Measurements from ENCODE around the gene PSD2. TPM values are rescaled to one million over a fixed set of nuclear protein-coding genes. Genes with fewer than 3 reads are reported as not detected.

Gene PSD2
- total RNA-seq, 4 donors from 2014 or later: under 0.01 to 0.17 (median 0.13) TPM; not detected in 1

DNA sequence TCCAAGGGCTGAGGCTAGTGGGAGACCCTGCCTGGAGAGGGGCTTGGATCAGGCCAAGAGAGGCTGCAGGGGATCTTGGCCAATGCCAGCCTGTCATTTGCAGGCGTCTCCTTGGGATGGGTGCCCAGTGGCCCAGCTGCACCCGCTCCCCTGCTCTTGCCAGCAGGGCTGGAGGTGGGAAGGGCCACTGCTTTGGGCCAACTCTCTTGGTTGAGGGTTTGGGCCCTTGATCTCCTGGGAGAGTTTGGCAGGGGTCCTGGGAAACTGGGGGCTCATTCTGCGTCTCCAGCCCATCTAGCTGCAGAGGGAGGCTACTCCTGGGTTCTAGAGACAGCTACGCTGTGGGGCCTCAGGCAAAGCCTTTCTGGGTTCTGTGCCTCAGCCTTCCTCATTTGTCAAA, 10.5 kb downstream of the PSD2 start:
- 100% methylated on average over 1 of the region's 4 CpGs for WGBS
- Histone ChIP-seq H3K27me3 (peaks cover 0 to 43% (median 0%) of the 10 kb centered on the region in 4 donors), H3K9me3 (no peaks in the 10 kb centered on the region), H3K4me3 (no peak overlapping the region), H3K36me3 (no peaks in the 10 kb centered on the region), H3K27ac (replicated peaks in 1 of 4) (no peak overlapping the region), H3K4me1 (no peaks in the 10 kb centered on the region)
- TF ChIP-seq POLR2AphosphoS5 (IDR thresholded peaks at IDR 0.05): no peak
- TF ChIP-seq CTCF (IDR thresholded peaks at IDR 0.05): no peak
- no peak for TF ChIP-seq POLR2A (IDR thresholded peaks at IDR 0.05; ENCODE audit: low read depth)
- TF ChIP-seq EP300 (IDR thresholded peaks at IDR 0.05): no peak
- intact Hi-C loops (cut with DNase I): no loop called here
- no peak for DNase-seq (ENCODE audit: extremely low spot score)

- TF ChIP-seq CTCF (IDR thresholded peaks at IDR 0.05): no peak
- H3K4me3 ChIP-seq: no peak overlapping the region
- no peaks in the 10 kb centered on the region for H3K36me3 ChIP-seq
- DNase-seq (ENCODE audit: extremely low spot score): no peak
- 70% methylated on average over 6 of the region's 8 CpGs for WGBS
- intact Hi-C loops (cut with DNase I): no loop called here
- H3K9me3 ChIP-seq: no peaks in the 10 kb centered on the region
- H3K27ac ChIP-seq (replicated peaks in 1 of 4): no peak overlapping the region
- H3K27me3 ChIP-seq: peaks cover 0 to 34% (median 0%) of the 10 kb centered on the region in 4 donors
- H3K4me1 ChIP-seq: no peaks in the 10 kb centered on the region
Observed at GRCh38 chr5:139806726-139807646, 11.4 kb downstream of the PSD2 start.

DNA sequence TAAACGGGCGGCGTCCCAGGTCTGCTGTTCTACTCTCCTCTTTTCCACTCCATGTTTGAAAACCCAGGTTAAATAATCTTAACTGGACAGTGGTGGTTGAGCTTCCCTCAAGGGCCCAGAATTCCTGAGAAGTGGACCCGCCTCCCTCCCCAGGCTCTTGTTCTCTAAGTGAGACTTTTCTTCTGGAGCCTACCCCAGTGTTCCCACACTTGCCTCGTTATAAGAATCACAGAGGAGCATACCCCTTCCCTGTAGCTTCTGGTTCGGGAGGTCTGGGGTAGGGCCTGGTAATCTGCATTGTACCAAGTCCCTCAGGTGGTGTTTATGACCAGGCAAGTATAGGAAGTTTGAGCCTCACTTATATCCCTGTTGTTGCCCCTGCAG, 12.0 kb downstream of the PSD2 start:
- intact Hi-C loops (cut with DNase I): no loop called here
- Histone ChIP-seq H3K36me3 (no peaks in the 10 kb centered on the region), H3K9me3 (no peaks in the 10 kb centered on the region), H3K27ac (replicated peaks in 1 of 4) (no peak overlapping the region), H3K27me3 (peaks cover 0 to 27% (median 0%) of the 10 kb centered on the region in 4 donors), H3K4me3 (no peak overlapping the region), H3K4me1 (no peaks in the 10 kb centered on the region)
- 87% methylated on average over 6 of the region's 6 CpGs for WGBS
- no peak for DNase-seq (ENCODE audit: extremely low spot score)
- TF ChIP-seq POLR2A (IDR thresholded peaks at IDR 0.05; ENCODE audit: low read depth) (no peak), EP300 (IDR thresholded peaks at IDR 0.05) (no peak), POLR2AphosphoS5 (IDR thresholded peaks at IDR 0.05) (no peak), CTCF (IDR thresholded peaks at IDR 0.05) (no peak)

DNA sequence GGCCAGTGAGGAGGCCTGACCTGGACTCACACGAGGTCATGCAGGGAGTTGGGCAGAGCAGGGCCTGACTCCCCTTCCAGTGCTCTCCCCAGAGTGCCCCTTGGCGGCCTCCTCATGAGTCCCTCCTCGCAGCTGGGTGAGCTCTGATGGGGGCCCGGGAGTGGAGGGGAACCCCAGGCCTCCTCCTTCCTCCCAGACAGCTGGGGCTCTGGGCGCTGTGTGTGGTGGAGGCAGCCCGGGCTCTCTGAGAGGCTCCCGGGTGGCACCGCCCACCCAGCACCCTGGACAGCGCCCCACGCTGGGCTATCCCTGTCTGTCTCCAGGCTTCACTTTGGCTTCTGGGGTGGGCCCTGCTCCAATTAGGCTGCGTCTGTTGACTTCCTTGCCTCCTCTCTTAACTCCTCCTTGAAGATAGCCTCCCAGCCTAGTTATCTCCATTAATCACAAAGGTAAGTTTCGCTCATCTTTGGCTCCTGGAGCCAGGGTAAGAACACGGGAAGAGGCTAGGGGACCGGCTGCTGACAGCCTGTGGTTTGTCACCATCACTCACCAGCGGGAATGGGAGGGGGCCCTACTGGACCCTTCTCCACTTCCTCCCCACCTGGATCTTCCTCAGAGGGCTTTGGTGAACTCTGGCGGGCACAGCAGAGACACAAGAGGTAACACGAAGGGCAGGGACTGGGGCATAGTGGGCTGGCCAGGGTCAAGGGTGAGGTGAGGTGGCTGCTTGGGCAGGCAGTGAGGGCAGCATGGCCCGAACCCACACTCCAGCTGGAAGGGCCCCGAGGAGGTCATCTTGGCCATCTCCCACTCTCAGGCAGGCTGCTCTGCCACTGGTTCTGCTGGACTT, 13.1 kb downstream of the PSD2 start:
- TF ChIP-seq CTCF (IDR thresholded peaks at IDR 0.05) (no peak), EP300 (IDR thresholded peaks at IDR 0.05) (no peak), POLR2AphosphoS5 (IDR thresholded peaks at IDR 0.05) (no peak), POLR2A (IDR thresholded peaks at IDR 0.05; ENCODE audit: low read depth) (no peak)
- Histone ChIP-seq H3K4me1 (no peaks in the 10 kb centered on the region), H3K36me3 (no peaks in the 10 kb centered on the region), H3K4me3 (no peak overlapping the region), H3K27ac (replicated peaks in 1 of 4) (no peak overlapping the region), H3K27me3 (peaks cover 0 to 17% (median 0%) of the 10 kb centered on the region in 4 donors), H3K9me3 (no peaks in the 10 kb centered on the region)
- DNase-seq (ENCODE audit: extremely low spot score): no peak
- WGBS: 47% methylated on average over 13 of the region's 19 CpGs
- intact Hi-C loops (cut with DNase I): no loop called here

Measured in esophagus muscularis mucosa (tissue), 4 donors.